Lower leg skin (tissue), 4 donors: ENCODE data around the gene TPST2. TPM values are rescaled to one million over a fixed set of nuclear protein-coding genes. Genes with fewer than 3 reads are reported as not detected.

Source experiments
- DNase-seq, 2 donors: peaks; one replicate each; pipeline ENCODE4 v3.0.0-alpha.2; 2019; ENCODE audit warnings: low spot score in 2 of 2
- H3K4me3 ChIP-seq: fragments of 200-600 bp; sonication (generic); 2 replicates; pipeline ENCODE4 v1.5.1; 2017; ENCODE audit warnings: mild to moderate bottlenecking, low read depth; ENCODE audit not compliant: poor library complexity, severe bottlenecking
- CTCF ChIP-seq, 3 donors: fragments of 450-650 bp; IDR thresholded peaks; one replicate each; pipeline ENCODE4 v1.5.1; 2016; ENCODE audit warnings: antibody characterized with exemption in 3 of 3, mild to moderate bottlenecking in 3 of 3, moderate library complexity in 2 of 3
- POLR2A ChIP-seq, 2 donors: fragments of 450-650 bp; IDR thresholded peaks; one replicate each; pipeline ENCODE4 v1.6.1; 2016 to 2017; ENCODE audit warnings: antibody characterized with exemption in 2 of 2, mild to moderate bottlenecking in 1 of 2, moderate library complexity in 1 of 2
- WGBS, 2 donors: methylation state at CpG; one replicate each; pipeline ENCODE4 v1.1.5; 2018; 5-methylcytosine and 5-hydroxymethylcytosine counted together
- intact Hi-C: fragments of 100-400 bp; cut with DNase I; formaldehyde crosslinking; loops from one replicate; pipeline ENCODE4 v1.15.0; 2023; ENCODE audit warnings: low total_unique reads
- total RNA-seq, 4 donors: library from RNA; depleted of rRNA; stranded (reverse); fragments of >200 nt; gene quantifications; one replicate each; pipeline ENCODE4 v1.1.0, GENCODE V29; 2016

Gene TPST2
- total RNA-seq, 4 donors from 2014 or later = 54.9 to 60.6 (median 58.5) TPM

- WGBS, 2 donors = 33 to 38% methylated on average over 5 of the region's 5 CpGs
- no peak for DNase-seq
- H3K4me3 ChIP-seq = no peak overlapping the region
- intact Hi-C loops = no loop called here
- no peak for TF ChIP-seq CTCF (IDR thresholded peaks at IDR 0.05)
- TF ChIP-seq POLR2A (IDR thresholded peaks at IDR 0.05) = no peak
Measured at GRCh38 chr22:26482161-26482560, 107.8 kb downstream of the TPST2 start.

GRCh38 chr22:26481694-26482093 is 108.2 kb downstream of the TPST2 start:
- WGBS, 2 donors = 42 to 62% methylated on average over 4 of the region's 4 CpGs
- intact Hi-C loops = no loop called here
- H3K4me3 ChIP-seq = no peak overlapping the region
- TF ChIP-seq CTCF (IDR thresholded peaks at IDR 0.05) (no peak), POLR2A (IDR thresholded peaks at IDR 0.05) (no peak)
- DNase-seq = no peak

GRCh38 chr22:26481112-26481693 is 108.7 kb downstream of the TPST2 start:
- DNase-seq = no peak
- 39 to 54% methylated on average over 6 of the region's 6 CpGs for WGBS, 2 donors
- intact Hi-C loops = no loop called here
- no peak overlapping the region for H3K4me3 ChIP-seq
- TF ChIP-seq CTCF (IDR thresholded peaks at IDR 0.05) (no peak), POLR2A (IDR thresholded peaks at IDR 0.05) (no peak)

GRCh38 chr22:26480611-26480932 is 109.4 kb downstream of the TPST2 start:
- intact Hi-C loops = no loop called here
- DNase-seq = no peak
- 69 to 86% methylated on average over 2 of the region's 2 CpGs for WGBS, 2 donors
- no peak overlapping the region for H3K4me3 ChIP-seq
- TF ChIP-seq POLR2A (IDR thresholded peaks at IDR 0.05) = no peak
- no peak for TF ChIP-seq CTCF (IDR thresholded peaks at IDR 0.05)

GRCh38 chr22:26479792-26480610 is 109.9 kb downstream of the TPST2 start:
- H3K4me3 ChIP-seq = no peak overlapping the region
- intact Hi-C loops = no loop called here
- no peak for TF ChIP-seq POLR2A (IDR thresholded peaks at IDR 0.05)
- no peak for TF ChIP-seq CTCF (IDR thresholded peaks at IDR 0.05)
- DNase-seq = no peak
- 49 to 56% methylated on average over 12 of the region's 12 CpGs for WGBS, 2 donors
